Tongue (tissue), 3 donors: Measurements from ENCODE around the gene FHL5. TPM values are rescaled to one million over a fixed set of nuclear protein-coding genes. Genes with fewer than 3 reads are reported as not detected.
"Not testable (repeated sequence)": the region's sequence is repeated elsewhere in the genome, so short reads cannot be mapped to it uniquely, and the experiment has no call there.

ENCODE experiments used
- DNase-seq: peaks from one replicate; pipeline ENCODE4 v3.0.0-alpha.2; 2015
- small RNA-seq: library from RNA; depleted of rRNA; stranded (forward); fragments of <200 nt; gene quantifications from one replicate; pipeline ENCODE3, GENCODE V24; 2014; ENCODE audit warnings: low replicate concordance
- total RNA-seq: library from RNA; depleted of rRNA; stranded (reverse); fragments of >200 nt; gene quantifications from one replicate; pipeline ENCODE4 v1.2.3, GENCODE V29; 2014

The FHL5 gene
- total RNA-seq, 1 donor from 2014 or later: 1.8 TPM

DNA sequence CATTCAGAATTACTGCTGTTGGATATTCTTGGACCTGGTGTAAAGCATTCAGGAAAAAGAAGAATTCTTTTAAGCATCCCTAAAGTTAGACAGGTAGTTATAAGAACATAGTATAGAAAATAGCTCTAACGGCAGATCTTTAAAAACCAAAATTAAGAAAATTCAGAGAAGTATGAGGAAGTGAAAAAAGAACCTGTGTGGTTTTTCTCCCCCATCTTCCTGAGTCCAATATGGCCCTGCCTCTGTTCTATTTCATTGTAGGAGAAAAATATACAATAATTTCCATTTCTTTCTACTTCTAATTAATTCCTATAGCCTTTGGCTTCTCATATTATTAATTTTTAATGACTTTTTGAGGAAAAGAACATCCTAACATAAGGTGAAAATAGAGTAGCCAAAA lies 47.1 kb downstream of the FHL5 start:
- no peak for DNase-seq

- DNase-seq: no peak
These were observed 48.5 kb downstream of the FHL5 start for GRCh38 chr6:96611342-96611991.

GRCh38 chr6:96613291-96613999 lies 50.5 kb downstream of the FHL5 start:
- no peak for DNase-seq

GRCh38 chr6:96620851-96621250 lies 57.9 kb downstream of the FHL5 start:
- no peak for DNase-seq

DNA sequence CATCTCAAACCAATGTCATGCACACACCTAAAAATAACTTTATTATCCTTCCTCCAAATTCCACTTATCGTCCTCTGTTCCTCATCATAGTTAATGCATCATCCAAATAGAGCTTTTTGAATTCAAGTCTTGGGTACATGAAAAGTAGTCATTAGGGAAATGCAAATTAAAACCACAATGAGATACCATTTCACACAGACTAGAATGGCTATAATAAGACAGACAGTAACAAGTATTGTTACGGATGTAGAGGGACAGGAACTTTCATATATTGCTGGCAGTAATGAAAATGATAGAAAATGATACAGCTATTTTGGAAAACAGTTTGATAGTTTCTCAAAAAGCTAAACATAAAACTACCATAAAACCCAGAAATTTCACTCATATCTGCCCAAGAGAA lies 59.1 kb downstream of the FHL5 start:
- no peak for DNase-seq

GRCh38 chr6:96624957-96625356 lies 62.0 kb downstream of the FHL5 start:
- no peak for DNase-seq

- peak; percentile 65 for DNase-seq
These were observed 63.9 kb downstream of the FHL5 start for GRCh38 chr6:96626759-96627364.

DNA sequence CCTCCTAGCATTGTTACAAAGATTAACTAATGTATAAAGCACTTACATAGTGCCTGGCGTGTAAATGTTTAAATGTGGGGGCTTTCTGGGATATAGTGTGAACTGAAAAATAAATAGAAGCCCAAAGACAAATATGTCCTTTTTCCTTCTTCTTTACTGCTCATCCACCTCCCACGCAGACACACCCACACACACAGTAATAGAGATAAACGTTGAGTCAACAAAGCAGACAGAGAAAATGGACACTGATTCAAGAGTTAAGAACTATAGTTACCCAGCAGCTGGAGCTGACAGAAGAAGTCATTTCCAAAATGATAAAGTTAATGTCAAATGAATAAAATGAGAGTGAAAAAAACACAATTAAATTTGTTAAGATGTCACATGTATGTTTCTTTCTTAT lies 68.3 kb downstream of the FHL5 start:
- no peak for DNase-seq

- DNase-seq: not testable (repeated sequence)
These were observed 75.1 kb downstream of the FHL5 start for GRCh38 chr6:96637979-96638378.

- no peak for DNase-seq
These were observed 82.2 kb downstream of the FHL5 start for GRCh38 chr6:96645106-96645505.

- DNase-seq: no peak
These were observed 87.0 kb downstream of the FHL5 start for GRCh38 chr6:96649926-96650325.

DNA sequence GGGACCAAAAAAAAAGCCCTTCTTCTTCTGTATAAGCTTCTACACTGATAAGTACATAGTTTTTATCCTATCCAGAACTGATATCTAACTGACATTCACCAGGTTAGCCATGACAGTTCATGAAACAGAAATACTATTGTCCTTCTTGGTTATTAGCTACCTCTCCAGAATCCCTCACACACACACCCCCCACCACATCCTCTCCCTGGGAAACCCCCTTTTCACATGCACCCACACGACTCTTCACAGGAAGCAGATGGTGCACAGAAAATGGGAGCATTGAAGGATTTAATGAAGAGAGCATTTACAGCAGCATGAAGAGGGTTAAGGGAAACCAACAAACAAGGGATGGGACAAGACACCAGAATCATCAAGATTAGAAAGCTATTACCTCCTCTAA lies 88.9 kb downstream of the FHL5 start:
- no peak for DNase-seq

GRCh38 chr6:96652552-96652951 lies 89.6 kb downstream of the FHL5 start:
- no peak for DNase-seq

DNA sequence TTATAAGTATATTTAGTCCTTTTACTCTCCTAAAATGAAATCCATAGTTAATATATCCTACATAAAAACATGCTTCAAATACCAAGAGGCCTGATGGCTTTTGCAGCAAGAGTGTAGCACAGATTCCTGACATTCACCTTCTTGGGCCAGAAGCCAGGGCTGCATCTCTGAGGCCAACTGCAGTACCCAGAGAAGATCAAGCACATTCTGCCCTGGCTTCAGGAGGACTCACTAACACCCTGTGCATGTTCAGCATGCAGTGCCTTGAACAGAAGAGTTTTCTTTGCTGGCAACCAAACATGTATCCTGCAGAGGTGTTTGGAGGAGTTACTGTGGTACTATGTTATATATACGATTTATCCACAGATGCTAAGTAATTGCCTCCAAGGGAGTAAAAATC lies 90.3 kb downstream of the FHL5 start:
- peak; percentile 51 for DNase-seq

GRCh38 chr6:96656567-96656966 lies 93.6 kb downstream of the FHL5 start:
- no peak for DNase-seq

GRCh38 chr6:96657344-96657743 lies 94.4 kb downstream of the FHL5 start:
- DNase-seq: no peak

DNA sequence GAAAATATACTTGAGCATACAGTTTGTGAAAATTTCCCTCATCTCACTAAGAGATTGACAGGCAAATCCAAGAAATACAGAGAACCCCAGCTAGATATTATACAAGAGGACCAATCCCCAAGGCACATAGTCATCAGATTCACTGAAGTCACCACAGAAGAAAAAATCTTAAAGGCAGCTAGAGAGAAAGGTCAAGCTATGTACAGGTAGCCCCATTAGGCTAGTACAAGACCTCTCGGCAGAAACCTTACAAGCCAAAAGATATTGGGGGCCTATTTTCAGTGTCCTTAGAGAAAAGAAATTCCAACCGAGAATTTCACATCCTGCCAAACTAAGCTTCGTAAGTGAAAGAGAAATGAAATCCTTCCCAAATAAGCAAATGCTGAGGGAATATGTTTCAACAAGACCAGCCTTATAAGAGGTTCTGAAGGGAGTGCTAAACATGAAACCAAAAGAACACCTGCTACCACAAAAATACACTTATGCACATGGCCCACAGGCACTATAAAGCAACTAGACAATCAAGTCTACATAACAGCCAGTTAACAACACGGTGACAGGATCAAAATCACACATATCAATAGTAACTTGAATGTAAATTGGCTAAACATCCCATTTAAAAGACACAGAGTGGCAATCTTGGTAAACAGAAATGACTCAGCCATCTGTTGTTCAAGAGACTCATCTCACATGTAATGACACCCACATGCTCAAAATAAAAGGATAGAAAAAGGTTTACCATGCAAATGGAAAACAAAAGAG lies 96.3 kb downstream of the FHL5 start:
- no peak for DNase-seq

Small RNA genes lying within 50 kb of the gene (small RNA-seq; reads per million reads assigned to genes)
- 0.05 reads per million for gene RNU4-70P

Other genes with a start within 250 kb of the FHL5 start
- gene UFL1, start 41.3 kb upstream of the FHL5 start, total RNA-seq: 45.5 TPM